Skin epidermis (tissue), 12 donors: ENCODE measurements around the gene SYS1.
A peak's percentile ranks its signal among the peaks of the same experiment; 100 is the strongest.

Experiments
- H3K27ac ChIP-seq, 21 experiments: fragments of 200-600 bp; sonication (generic) in 11 of 21; one replicate each; pipeline ENCODE4 v1.5.0; 2020; ENCODE audit warnings: mild to moderate bottlenecking in 3 of 21, inconsistent platforms in 2 of 21, moderate library complexity in 2 of 21
- H3K4me3 ChIP-seq, 7 experiments: fragments of 200-600 bp; sonication (generic) in 2 of 7; one replicate each; pipeline ENCODE4 v1.5.0; 2020; ENCODE audit warnings: inconsistent platforms in 2 of 7, mild to moderate bottlenecking in 2 of 7, moderate library complexity in 1 of 7

The SYS1 gene

GRCh38 chr20:45372241-45372640, 9.3 kb downstream of the SYS1 start:
- Histone ChIP-seq H3K4me3 (no peak overlapping the region), H3K27ac (no peak overlapping the region)

GRCh38 chr20:45372646-45373352, 9.8 kb downstream of the SYS1 start:
- peak overlapping the region in 18 of 21 experiments; percentile 4 to 87 (median 59) for H3K27ac ChIP-seq
- H3K4me3 ChIP-seq, result peak overlapping the region in 5 of 7 experiments; percentile 30 to 49 (median 37)

GRCh38 chr20:45373353-45374100, 10.6 kb downstream of the SYS1 start:
- Histone ChIP-seq H3K27ac (peak overlapping the region in 19 of 21 experiments; percentile 4 to 87 (median 61)), H3K4me3 (peak overlapping the region; percentile 3 to 49 (median 37))

GRCh38 chr20:45374101-45374467, 11.1 kb downstream of the SYS1 start:
- peak overlapping the region in 10 of 21 experiments; percentile 8 to 87 (median 75) for H3K27ac ChIP-seq
- H3K4me3 ChIP-seq, result peak overlapping the region in 6 of 7 experiments; percentile 3 to 49 (median 38)

- peak overlapping the region in 1 of 21 experiments; percentile 11 for H3K27ac ChIP-seq
- H3K4me3 ChIP-seq, result no peak overlapping the region
These were observed 12.0 kb downstream of the SYS1 start for GRCh38 chr20:45374966-45375365.

GRCh38 chr20:45377269-45377668, 14.3 kb downstream of the SYS1 start:
- no peak overlapping the region for H3K27ac ChIP-seq
- H3K4me3 ChIP-seq, result no peak overlapping the region

GRCh38 chr20:45378191-45378590, 15.2 kb downstream of the SYS1 start, which contains the start of gene TP53TG5:
TP53TG5 (minus strand) TSS chr20:45378325; CDS start chr20:45378236, 89 bp downstream.
- H3K4me3 ChIP-seq, result no peak within 1 kb of the TSS
- no peak within 1 kb of the TSS for H3K27ac ChIP-seq

GRCh38 chr20:45387274-45387673, 24.3 kb downstream of the SYS1 start:
- H3K27ac ChIP-seq, result no peak overlapping the region
- no peak overlapping the region for H3K4me3 ChIP-seq

GRCh38 chr20:45390931-45391330, 28.0 kb downstream of the SYS1 start:
- Histone ChIP-seq H3K27ac (no peak overlapping the region), H3K4me3 (no peak overlapping the region)

- no peak overlapping the region for H3K27ac ChIP-seq
- no peak overlapping the region for H3K4me3 ChIP-seq
These were observed 28.6 kb downstream of the SYS1 start for GRCh38 chr20:45391559-45391958.

GRCh38 chr20:45392733-45393132, 29.8 kb downstream of the SYS1 start:
- H3K4me3 ChIP-seq, result no peak overlapping the region
- no peak overlapping the region for H3K27ac ChIP-seq

GRCh38 chr20:45394221-45395113, 31.5 kb downstream of the SYS1 start:
- Histone ChIP-seq H3K4me3 (no peak overlapping the region), H3K27ac (no peak overlapping the region)

GRCh38 chr20:45395114-45395415, 32.1 kb downstream of the SYS1 start:
- Histone ChIP-seq H3K4me3 (no peak overlapping the region), H3K27ac (no peak overlapping the region)

- Histone ChIP-seq H3K27ac (no peak overlapping the region), H3K4me3 (no peak overlapping the region)
These were observed 36.1 kb downstream of the SYS1 start for GRCh38 chr20:45399018-45399417.

GRCh38 chr20:45400346-45401031, 37.5 kb downstream of the SYS1 start:
- Histone ChIP-seq H3K4me3 (no peak overlapping the region), H3K27ac (no peak overlapping the region)

- Histone ChIP-seq H3K27ac (no peak overlapping the region), H3K4me3 (no peak overlapping the region)
These were observed 40.0 kb downstream of the SYS1 start for GRCh38 chr20:45402946-45403345.

- no peak overlapping the region for H3K4me3 ChIP-seq
- H3K27ac ChIP-seq, result no peak overlapping the region
These were observed 41.5 kb downstream of the SYS1 start for GRCh38 chr20:45404438-45404837.

- peak overlapping the region; percentile 71 to 98 (median 89) for H3K27ac ChIP-seq
- H3K4me3 ChIP-seq, result peak overlapping the region; percentile 60 to 90 (median 62)
These were observed 42.8 kb downstream of the SYS1 start for GRCh38 chr20:45405571-45406259.
